GM19395 (cell line): ENCODE data around the gene CPSF4L.

Experiments
- ATAC-seq: cut with Tn5 transposase; IDR thresholded peaks from one replicate; pipeline ENCODE4 v1.9.1; 2021; ENCODE audit warnings: mild to moderate bottlenecking, moderate library complexity; ENCODE audit not compliant: unreplicated experiment

The CPSF4L gene

DNA sequence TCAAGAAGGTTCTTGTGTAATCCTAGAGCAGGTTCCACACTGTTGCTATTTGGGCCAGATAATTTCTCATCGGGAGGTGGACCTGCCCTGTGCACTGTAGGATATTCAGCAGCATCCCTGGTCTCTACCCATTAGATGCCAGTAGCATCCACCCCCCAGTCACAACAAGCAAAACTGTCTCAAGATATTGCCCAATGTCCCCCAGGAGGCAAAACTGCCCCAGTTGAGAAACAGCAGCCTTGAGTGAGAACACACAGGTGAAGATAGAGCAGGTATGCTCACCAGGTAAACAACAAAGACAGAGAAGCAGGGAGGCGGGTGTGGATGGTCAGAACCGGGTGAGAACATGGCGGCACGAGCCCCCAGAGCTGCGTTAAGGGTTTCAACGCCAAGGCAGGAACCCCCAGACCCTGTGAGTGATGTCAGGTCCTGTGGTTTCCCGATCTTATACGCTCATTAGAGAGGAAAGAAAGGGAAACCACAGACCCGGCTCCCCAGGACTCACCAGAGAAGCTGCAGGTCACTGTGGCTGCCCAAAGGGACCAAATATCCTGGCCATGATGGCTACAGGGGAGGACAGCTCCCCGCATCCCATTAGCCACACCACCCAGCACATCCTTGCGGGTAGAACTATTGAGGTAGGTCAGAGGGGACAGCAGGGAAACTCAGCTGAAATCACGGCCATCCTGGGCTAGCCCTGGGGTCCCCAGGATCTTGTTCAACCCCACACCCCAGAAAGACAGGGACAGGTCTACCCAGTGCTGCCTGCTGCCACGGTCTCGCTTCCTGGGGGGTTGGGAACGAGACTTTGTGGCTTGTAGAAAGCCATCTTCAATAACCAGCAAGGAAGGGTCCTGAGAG, 28.9 kb upstream of the CPSF4L start:
- ATAC-seq, result peak; percentile 75

- no peak for ATAC-seq
Measured at GRCh38 chr17:73289549-73290254, 28.0 kb upstream of the CPSF4L start.

DNA sequence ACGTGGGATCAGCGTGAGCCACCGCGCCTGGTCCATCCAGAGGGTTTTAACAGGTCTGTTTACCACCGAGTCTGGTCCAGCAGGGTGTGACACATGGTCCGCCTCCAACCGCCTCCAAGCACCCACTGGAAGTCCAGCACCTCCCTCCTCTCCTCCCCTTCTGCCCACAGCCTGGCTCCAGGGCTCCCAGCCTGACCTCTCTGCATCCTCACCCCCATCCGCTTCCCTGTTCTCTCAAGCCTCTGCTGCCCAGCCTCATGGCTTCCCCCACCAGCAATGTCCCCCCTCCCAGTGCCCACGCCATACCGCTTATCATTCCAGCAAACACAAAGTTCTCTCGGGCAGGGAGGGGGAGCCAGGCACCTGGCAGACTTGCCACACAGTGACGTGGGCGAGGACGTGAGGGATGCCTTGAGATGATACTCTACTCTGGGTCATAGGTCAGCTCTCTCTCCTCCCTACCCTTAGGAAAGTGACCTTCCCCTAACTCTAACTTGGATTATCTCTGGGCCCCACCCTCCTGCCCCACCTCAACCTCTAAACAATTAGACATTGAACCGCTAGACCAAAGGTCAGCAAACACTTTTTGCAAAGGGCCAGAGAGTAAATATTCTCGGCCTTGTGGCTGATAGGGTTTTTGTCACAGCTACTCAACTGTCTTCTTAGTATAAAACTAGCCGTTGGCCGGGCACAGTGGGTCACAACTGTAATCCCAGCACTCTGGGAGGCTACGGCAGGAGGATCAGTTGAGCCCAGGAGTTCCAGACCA, 27.0 kb upstream of the CPSF4L start:
- ATAC-seq, result no peak

GRCh38 chr17:73286863-73287296, 25.2 kb upstream of the CPSF4L start:
- ATAC-seq, result no peak

DNA sequence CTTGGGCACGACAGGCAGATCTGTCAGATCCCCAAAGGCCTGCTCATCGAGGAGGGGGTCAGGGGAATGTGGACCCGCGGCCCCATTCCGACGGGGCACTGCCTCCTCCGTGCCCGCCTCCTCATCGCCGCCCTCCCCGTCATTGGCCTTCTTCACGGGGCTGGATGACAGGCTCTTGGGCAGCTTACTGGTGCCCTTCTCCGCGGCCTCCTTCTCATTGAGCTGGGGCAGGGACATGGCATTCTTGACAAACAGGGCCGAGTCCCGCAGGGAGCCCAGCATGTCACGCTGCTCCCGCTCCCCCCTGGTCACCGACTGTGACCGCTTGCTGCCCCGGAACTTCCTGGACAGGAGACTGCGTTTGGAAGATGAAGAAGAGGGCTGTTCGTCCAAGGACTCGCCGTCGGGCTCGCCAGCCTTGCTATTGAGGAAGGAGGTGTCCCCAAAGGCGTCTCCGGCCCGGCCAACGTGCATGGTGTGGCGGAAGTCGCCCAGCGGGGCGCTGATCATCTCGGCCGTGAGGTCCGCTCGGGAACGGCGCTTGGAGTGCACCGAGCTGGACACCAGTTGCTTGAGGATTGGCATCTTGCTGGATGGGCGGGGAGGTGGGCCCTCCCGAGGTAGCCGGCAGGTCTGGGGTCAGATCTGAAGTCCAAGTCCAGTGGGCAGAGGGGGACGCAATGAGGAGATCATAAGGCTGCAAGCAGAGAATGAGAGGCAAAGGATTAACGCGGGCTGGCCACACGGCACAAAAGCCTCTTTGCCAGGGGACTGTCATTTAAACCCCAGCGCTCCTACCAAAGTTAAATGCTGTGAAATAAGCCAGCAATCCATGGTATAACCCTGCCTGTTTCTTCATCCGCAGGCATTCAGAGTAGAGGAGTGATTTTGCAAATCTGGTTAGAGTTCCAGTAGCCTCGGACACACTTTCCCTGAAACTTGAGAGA, 24.5 kb upstream of the CPSF4L start:
- ATAC-seq, result no peak

DNA sequence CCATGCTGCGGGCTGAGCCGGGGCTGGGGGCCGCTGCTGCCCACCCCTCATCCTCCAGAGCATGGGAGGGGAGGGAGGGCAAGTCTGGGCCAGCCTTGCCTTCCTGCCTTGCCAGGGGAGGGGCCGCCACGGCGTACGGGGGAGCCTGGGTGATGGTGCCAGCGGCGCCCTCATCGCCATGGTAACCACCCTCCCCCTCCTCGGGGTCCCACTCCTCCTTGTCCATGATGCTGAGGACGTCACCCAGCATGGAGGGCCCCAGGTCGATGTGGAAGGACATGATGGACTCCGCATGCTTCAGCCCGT, 23.9 kb upstream of the CPSF4L start:
- ATAC-seq, result no peak

- no peak for ATAC-seq
Measured at GRCh38 chr17:73284906-73285602, 23.4 kb upstream of the CPSF4L start.

GRCh38 chr17:73284354-73284753, 22.7 kb upstream of the CPSF4L start:
- ATAC-seq, result no peak

- ATAC-seq, result no peak
Measured at GRCh38 chr17:73283841-73284282, 22.2 kb upstream of the CPSF4L start.

GRCh38 chr17:73283250-73283649, 21.6 kb upstream of the CPSF4L start:
- no peak for ATAC-seq

DNA sequence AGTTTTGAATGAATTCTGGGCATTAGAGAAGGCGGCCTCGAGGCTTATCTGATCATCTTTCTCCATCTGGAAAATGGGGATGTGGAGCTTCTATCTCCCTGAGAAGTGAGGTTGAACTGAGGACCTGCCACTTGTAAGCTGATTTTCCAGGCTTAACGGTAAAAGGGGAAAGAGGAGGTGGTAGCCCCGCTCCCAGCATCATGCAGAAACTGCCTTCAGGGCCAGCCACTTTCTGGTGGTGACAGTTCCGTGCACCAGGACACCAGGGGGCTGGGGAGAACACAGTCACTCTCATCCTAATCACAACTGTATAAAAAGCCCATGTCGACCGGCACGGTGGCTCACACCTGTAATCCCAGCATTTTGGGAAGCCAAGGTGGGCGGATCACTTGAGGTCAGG, 20.9 kb upstream of the CPSF4L start:
- no peak for ATAC-seq

DNA sequence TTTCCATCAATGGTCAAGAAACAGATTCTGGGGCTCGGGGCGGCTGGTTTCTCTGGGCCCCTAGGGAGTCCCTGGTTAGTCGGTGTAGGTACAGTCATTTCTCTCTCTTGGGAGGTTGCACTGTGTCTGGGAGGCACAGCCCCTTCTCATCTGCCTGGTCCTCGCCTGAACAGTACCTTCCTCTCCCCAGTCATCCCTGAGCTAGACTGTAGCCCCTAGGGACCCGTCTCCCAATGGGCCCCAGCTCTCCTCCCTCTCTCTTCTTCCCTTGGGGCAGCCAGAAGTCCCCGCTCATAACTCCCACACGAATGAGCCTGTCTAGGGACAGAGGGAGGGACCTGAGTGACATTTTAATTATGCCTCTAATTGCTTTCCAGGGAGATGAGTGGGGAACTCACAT, 20.2 kb upstream of the CPSF4L start:
- ATAC-seq, result peak; percentile 94

DNA sequence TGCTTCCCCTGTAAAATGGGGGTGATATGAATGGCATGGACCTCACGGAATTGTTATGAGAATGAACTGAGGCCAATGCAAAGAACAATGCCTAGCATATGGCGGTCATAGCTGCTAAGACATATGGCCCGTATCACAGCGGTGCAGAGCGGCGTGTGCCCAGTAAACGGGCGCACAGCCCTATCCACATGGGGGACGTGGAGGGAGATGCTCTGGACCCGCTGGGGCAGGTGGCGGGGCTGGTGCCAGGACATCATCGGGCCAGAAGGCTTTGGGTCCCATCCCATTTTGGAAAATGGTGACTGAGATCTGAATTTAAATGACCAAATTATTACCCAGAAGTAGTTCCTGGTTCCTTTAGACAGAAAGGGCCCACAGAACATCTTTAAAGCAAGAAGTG, 18.5 kb upstream of the CPSF4L start:
- ATAC-seq, result no peak

DNA sequence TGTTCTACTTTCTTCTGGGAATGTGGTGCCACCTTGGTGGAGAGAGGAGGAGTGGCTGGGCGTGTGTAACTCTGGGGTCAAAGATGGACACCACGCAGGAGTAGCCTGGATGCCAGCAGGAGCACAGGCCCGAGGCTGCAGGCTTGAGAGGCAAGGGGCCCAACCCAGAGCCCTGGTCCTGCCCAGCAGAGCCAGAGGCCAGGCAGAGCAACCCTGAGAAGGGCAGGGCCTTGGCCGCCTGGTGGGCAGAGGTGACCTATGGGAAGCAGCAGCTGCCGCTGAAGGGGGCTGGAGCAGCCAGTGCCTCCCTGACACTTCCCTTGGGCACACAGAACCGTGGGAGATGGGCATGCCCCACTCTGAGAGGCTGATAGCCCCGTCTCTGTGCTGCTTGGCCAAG, 18.0 kb upstream of the CPSF4L start:
- ATAC-seq, result no peak

DNA sequence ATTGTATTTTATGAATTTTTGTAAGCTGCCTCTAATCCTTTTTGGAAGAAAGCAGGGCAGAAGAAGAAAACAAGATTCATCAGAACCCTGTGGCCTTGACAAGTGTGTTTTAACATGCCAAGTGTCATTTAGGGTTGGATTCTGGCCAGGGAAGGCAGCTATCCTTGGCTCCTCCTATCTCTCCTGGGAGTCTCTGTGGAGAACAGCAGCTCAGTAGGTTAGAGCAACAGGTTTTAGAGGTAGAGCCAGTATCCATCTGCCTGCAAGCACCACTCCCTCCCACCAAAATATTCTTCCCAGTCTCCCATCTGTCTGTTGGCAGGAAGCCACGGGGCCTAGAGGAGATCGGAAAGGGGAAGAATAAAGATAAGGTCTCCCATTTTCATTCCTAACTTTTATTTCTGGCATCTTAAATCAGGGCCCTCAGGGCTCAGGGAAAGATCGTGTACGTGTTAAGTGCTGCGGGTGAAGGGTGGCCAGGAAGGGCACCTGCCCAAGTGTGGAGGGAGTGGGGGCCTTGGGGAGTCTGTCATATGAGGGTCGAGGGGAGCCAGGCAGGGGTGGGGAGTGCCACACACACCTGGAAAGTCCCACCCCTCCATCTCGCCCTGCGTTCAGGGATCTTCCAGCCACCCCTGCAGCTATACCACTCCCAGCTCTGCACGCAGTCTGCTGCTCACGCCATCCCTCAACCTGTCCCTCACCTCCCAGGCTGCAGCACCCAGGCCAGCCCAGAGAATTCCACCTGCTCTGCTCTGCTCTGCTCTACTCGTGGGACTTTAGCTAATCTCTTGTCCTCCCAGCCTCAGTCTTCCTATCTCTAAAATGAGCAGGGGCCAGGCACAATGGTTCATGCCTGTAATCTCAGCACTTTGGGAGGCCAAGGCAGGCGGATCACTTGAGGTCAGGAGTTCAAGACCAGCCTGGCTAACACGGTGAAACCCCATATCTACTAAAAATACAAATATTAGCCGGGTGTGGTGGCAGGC, 17.1 kb upstream of the CPSF4L start:
- no peak for ATAC-seq

GRCh38 chr17:73278049-73278464, 16.4 kb upstream of the CPSF4L start:
- no peak for ATAC-seq

DNA sequence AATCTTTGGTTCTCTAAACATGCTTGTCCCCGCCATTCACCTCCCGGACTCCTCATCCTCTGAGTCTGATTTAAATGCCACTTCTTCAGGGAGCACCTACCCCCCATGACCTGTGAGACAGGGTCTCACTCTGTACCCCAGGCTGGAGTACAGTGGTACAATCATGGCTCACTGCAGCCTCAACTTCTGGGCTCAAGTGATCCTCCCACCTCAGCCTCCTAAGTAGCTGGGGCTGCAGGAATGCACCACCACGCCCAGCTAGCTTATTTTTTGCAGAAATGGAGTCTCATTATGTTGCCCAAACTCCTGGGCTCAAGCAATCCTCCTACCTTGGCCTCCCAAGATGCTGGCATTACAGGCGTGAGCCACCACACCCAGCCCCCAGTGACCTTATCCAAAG, 12.8 kb upstream of the CPSF4L start:
- ATAC-seq, result no peak

DNA sequence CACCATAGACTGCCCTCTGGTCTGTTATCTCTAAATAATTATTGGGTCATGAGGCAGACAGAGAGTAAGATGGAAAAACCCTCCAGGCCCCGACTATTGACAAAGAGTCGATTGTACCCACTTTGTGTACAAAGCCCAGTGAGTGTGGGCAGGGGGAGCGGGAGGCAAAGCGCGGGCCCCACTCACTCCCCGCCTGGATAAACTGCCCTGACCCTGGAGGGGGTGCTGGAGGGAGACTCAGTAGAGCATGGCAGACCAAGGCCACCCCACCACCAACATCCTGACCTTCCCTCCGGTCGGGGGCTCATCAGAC, 11.2 kb upstream of the CPSF4L start:
- no peak for ATAC-seq

DNA sequence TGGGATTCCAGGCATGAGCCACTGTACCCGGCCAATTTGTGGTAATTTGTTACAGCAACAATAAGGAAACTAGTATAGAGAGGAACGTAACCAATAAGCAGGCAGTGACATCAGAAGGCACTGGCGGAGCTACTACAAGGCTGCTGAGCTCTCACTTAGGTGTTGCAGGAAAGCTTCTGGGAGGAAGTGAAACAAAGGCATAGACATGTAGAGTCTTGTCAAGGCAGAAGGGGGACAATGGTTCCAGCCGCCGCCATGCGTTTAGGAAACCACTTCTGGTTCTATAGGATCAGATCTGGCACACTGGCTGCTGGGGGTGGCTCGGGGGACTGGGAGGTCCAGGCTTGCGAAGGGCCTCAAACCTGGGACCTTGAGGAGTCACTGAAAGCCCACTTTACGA, 9.4 kb upstream of the CPSF4L start:
- ATAC-seq, result peak; percentile 100
